Common myeloid progenitor, CD34-positive (primary cell): Measurements from ENCODE around the gene KEL.

Source experiments
- CTCF ChIA-PET: fragments of 350-600 bp; sonication (Branson Sonifier 250); formaldehyde crosslinking; loops from one replicate; lab custom pipeline; 2021; ENCODE audit warnings: antibody characterized with exemption; lab: Charles Lee
- POLR2A ChIA-PET: fragments of 350-600 bp; sonication (Branson Sonifier 250); formaldehyde crosslinking; loops from one replicate; lab custom pipeline; 2021; ENCODE audit warnings: antibody characterized with exemption; lab: Charles Lee
- DNase-seq, 3 donors: peaks; one replicate each; pipeline versions ENCODE4 v3.0.0 to v3.0.0-alpha.2; 2013
- H3K27ac ChIP-seq, 2 experiments: 1 replicate in 1 of 2; 2 replicates in 1 of 2; pipeline ENCODE4 v1.7.0; 2013; ENCODE audit warnings: inconsistent platforms in 2 of 2, low read length in 2 of 2, mild to moderate bottlenecking in 2 of 2, low read depth in 1 of 2, moderate library complexity in 1 of 2; ENCODE audit not compliant: severe bottlenecking in 2 of 2, insufficient read depth in 1 of 2, poor library complexity in 1 of 2
- H3K27me3 ChIP-seq, 5 experiments: replicated peaks in 2 of 5; 1 replicate in 3 of 5; 2 replicates in 2 of 5; pipeline versions ENCODE4 v1.6.1 to v1.7.0; 2013; ENCODE audit warnings: low read length in 4 of 5, mild to moderate bottlenecking in 2 of 5, moderate library complexity in 2 of 5, inconsistent platforms in 1 of 5; ENCODE audit not compliant: insufficient read depth in 5 of 5, control insufficient read depth in 4 of 5
- H3K36me3 ChIP-seq, 4 experiments: 1 replicate in 2 of 4; 2 replicates in 2 of 4; pipeline versions ENCODE4 v1.6.1 to v1.7.0; 2013; ENCODE audit warnings: low read length in 3 of 4, control low read depth in 1 of 4, mild to moderate bottlenecking in 1 of 4; ENCODE audit not compliant: control insufficient read depth in 4 of 4, insufficient read depth in 4 of 4
- H3K4me1 ChIP-seq, 4 experiments: 1 replicate in 3 of 4; 2 replicates in 1 of 4; pipeline versions ENCODE4 v1.6.1 to v1.7.1; 2013; ENCODE audit warnings: low read length in 3 of 4, mild to moderate bottlenecking in 3 of 4, control low read depth in 1 of 4, inconsistent platforms in 1 of 4, moderate library complexity in 1 of 4; ENCODE audit not compliant: control insufficient read depth in 4 of 4, insufficient read depth in 4 of 4; ENCODE audit errors: control extremely low read depth in 1 of 4
- H3K4me3 ChIP-seq, 7 experiments: 1 replicate in 4 of 7; 2 replicates in 3 of 7; pipeline versions ENCODE4 v1.5.1 to v1.7.0; 2013; ENCODE audit warnings: mild to moderate bottlenecking in 7 of 7, low read length in 6 of 7, moderate library complexity in 6 of 7, inconsistent platforms in 2 of 7, low read depth in 2 of 7, control low read depth in 1 of 7; ENCODE audit not compliant: insufficient read depth in 4 of 7, control insufficient read depth in 1 of 7; ENCODE audit errors: extremely low read depth in 1 of 7
- H3K9me3 ChIP-seq, 5 experiments: 1 replicate in 4 of 5; 2 replicates in 1 of 5; pipeline versions ENCODE4 v1.6.1 to v1.7.1; 2013; ENCODE audit warnings: low read length in 4 of 5, mild to moderate bottlenecking in 2 of 5, inconsistent platforms in 1 of 5, low read depth in 1 of 5, moderate library complexity in 1 of 5; ENCODE audit not compliant: control insufficient read depth in 4 of 5, insufficient read depth in 2 of 5; ENCODE audit errors: control extremely low read depth in 1 of 5
- WGBS: methylation state at CpG from one replicate; pipeline ENCODE4 v1.1.5; 2013; ENCODE audit not compliant: insufficient coverage; 5-methylcytosine and 5-hydroxymethylcytosine counted together

KEL gene

GRCh38 chr7:142939226-142939910 lies 22.8 kb downstream of the KEL start, which contains the start of gene LLCFC1:
Gene LLCFC1 (plus strand): TSS chr7:142939484. CDS start chr7:142939622, 138 bp downstream.
- H3K4me3 ChIP-seq: no peak within 1 kb of the TSS
- no peak within 1 kb of the TSS for H3K27ac ChIP-seq
- POLR2A ChIA-PET: no interaction called here
- H3K36me3 ChIP-seq: no peaks in the 10 kb centered on the region
- peaks cover 0 to 2% (median 0%) of the 10 kb centered on the region in 5 experiments for H3K27me3 ChIP-seq
- 92% methylated on average over 10 of the region's 10 CpGs for WGBS
- DNase-seq: no peak
- H3K4me1 ChIP-seq: no peaks in the 10 kb centered on the region
- no peaks in the 10 kb centered on the region for H3K9me3 ChIP-seq
- CTCF ChIA-PET: no interaction called here

- DNase-seq: no peak
- Histone ChIP-seq H3K9me3 (no peaks in the 10 kb centered on the region), H3K27me3 (peaks cover 0 to 2% (median 0%) of the 10 kb centered on the region in 5 experiments), H3K4me1 (no peaks in the 10 kb centered on the region), H3K36me3 (no peaks in the 10 kb centered on the region), H3K4me3 (no peak overlapping the region), H3K27ac (no peak overlapping the region)
- 88% methylated on average over 4 of the region's 4 CpGs for WGBS
- POLR2A ChIA-PET: no interaction called here
- CTCF ChIA-PET: no interaction called here
These were observed 23.6 kb downstream of the KEL start for GRCh38 chr7:142938611-142939010.

- no peak overlapping the region for H3K27ac ChIP-seq
- H3K36me3 ChIP-seq: no peaks in the 10 kb centered on the region
- H3K9me3 ChIP-seq: no peaks in the 10 kb centered on the region
- CTCF ChIA-PET: interaction anchor here (1.0 kb wide), 1 partner anchor 35 kb away, joined by 3 read pairs; no protein-coding TSS in a partner anchor
- WGBS: 98% methylated on average over 4 of the region's 12 CpGs
- peaks cover 0 to 2% (median 0%) of the 10 kb centered on the region in 4 experiments for H3K4me1 ChIP-seq
- POLR2A ChIA-PET: no interaction called here
- DNase-seq: no peak
- H3K27me3 ChIP-seq: peaks cover 0 to 2% (median 0%) of the 10 kb centered on the region in 5 experiments
- H3K4me3 ChIP-seq: no peak overlapping the region
These were observed 26.1 kb downstream of the KEL start for GRCh38 chr7:142935941-142936565.

GRCh38 chr7:142934056-142934455 lies 28.1 kb downstream of the KEL start:
- Histone ChIP-seq H3K27ac (no peak overlapping the region), H3K4me3 (no peak overlapping the region), H3K9me3 (no peaks in the 10 kb centered on the region), H3K27me3 (peaks cover 0 to 2% (median 0%) of the 10 kb centered on the region in 5 experiments), H3K4me1 (peaks cover 0 to 2% (median 0%) of the 10 kb centered on the region in 4 experiments), H3K36me3 (no peaks in the 10 kb centered on the region)
- CTCF ChIA-PET: interaction anchor here (2.2 kb wide), 1 partner anchor 24 kb away, joined by 6 read pairs; no protein-coding TSS in a partner anchor
- no peak for DNase-seq
- WGBS: 83% methylated on average over 9 of the region's 12 CpGs
- POLR2A ChIA-PET: no interaction called here

GRCh38 chr7:142933624-142934023 lies 28.5 kb downstream of the KEL start, which contains the start of gene TRPV5:
Gene TRPV5 (minus strand): TSS chr7:142933746. CDS start chr7:142933459, 287 bp downstream.
- POLR2A ChIA-PET: no interaction called here
- Histone ChIP-seq H3K27ac (no peak within 1 kb of the TSS), H3K27me3 (peaks cover 0 to 2% (median 0%) of the 10 kb centered on the region in 5 experiments), H3K4me1 (peaks cover 0 to 2% (median 0%) of the 10 kb centered on the region in 4 experiments), H3K36me3 (no peaks in the 10 kb centered on the region), H3K4me3 (no peak within 1 kb of the TSS), H3K9me3 (no peaks in the 10 kb centered on the region)
- no peak for DNase-seq
- 82% methylated on average over 3 of the region's 4 CpGs for WGBS
- CTCF ChIA-PET: interaction anchor here (2.2 kb wide), 1 partner anchor 24 kb away, joined by 6 read pairs; no protein-coding TSS in a partner anchor

- peaks cover 0 to 2% (median 0%) of the 10 kb centered on the region in 4 experiments for H3K4me1 ChIP-seq
- H3K27ac ChIP-seq: no peak overlapping the region
- ChIA-PET CTCF (no interaction called here), POLR2A (no interaction called here)
- no peak overlapping the region for H3K4me3 ChIP-seq
- DNase-seq: no peak
- no peaks in the 10 kb centered on the region for H3K36me3 ChIP-seq
- peaks cover 0 to 2% (median 0%) of the 10 kb centered on the region in 5 experiments for H3K27me3 ChIP-seq
- no peaks in the 10 kb centered on the region for H3K9me3 ChIP-seq
- 92% methylated on average over 6 of the region's 7 CpGs for WGBS
These were observed 29.1 kb downstream of the KEL start for GRCh38 chr7:142933092-142933475.
